GM10847 (cell line): Measurements from ENCODE around the gene STARD6.

Experiments used
- POLR2A ChIP-seq: IDR thresholded peaks from 2 replicates; pipeline ENCODE4 v1.6.1; 2011; ENCODE audit not compliant: insufficient read length; ENCODE audit errors: extremely low read depth

STARD6 gene

GRCh38 chr18:54357660-54358494, at the start of gene STARD6, which contains the start of gene C18orf54:
Gene STARD6 (minus strand): TSS chr18:54357858. CDS start chr18:54354573, 3,285 bp downstream.
Gene C18orf54 (plus strand): TSS chr18:54357906. CDS start chr18:54360573, 2,667 bp downstream.
- TF ChIP-seq POLR2A: peak; percentile 87

- no peak for TF ChIP-seq POLR2A
These were observed 47.6 kb upstream of the STARD6 start for GRCh38 chr18:54405290-54405689.

GRCh38 chr18:54396760-54397159, 39.1 kb upstream of the STARD6 start:
- TF ChIP-seq POLR2A: no peak

GRCh38 chr18:54393648-54394294, 36.1 kb upstream of the STARD6 start:
- TF ChIP-seq POLR2A: no peak

- TF ChIP-seq POLR2A: no peak
These were observed 34.9 kb upstream of the STARD6 start for GRCh38 chr18:54392543-54393023.

- TF ChIP-seq POLR2A: no peak
These were observed 33.2 kb upstream of the STARD6 start for GRCh38 chr18:54390838-54391237.

- TF ChIP-seq POLR2A: no peak
These were observed 31.5 kb upstream of the STARD6 start for GRCh38 chr18:54389143-54389505.

GRCh38 chr18:54388203-54389142, 30.8 kb upstream of the STARD6 start:
- TF ChIP-seq POLR2A: no peak

- no peak for TF ChIP-seq POLR2A
These were observed 30.0 kb upstream of the STARD6 start for GRCh38 chr18:54387631-54388030.

- no peak for TF ChIP-seq POLR2A
These were observed 28.4 kb upstream of the STARD6 start for GRCh38 chr18:54386043-54386442.

- no peak for TF ChIP-seq POLR2A
These were observed 25.1 kb upstream of the STARD6 start for GRCh38 chr18:54382733-54383252.

GRCh38 chr18:54382076-54382475, 24.4 kb upstream of the STARD6 start:
- TF ChIP-seq POLR2A: no peak

- TF ChIP-seq POLR2A: no peak
These were observed 24.0 kb upstream of the STARD6 start for GRCh38 chr18:54381640-54382039.

GRCh38 chr18:54378057-54378456, 20.4 kb upstream of the STARD6 start:
- TF ChIP-seq POLR2A: no peak

GRCh38 chr18:54360406-54360805, 2.7 kb upstream of the STARD6 start:
- TF ChIP-seq POLR2A: no peak

- TF ChIP-seq POLR2A: no peak
These were observed 1.6 kb upstream of the STARD6 start for GRCh38 chr18:54359233-54359632.
